Ishikawa (cell line): Measurements from ENCODE around the gene CASP2.

Source experiments
- CEBPB ChIP-seq: IDR thresholded peaks from 2 replicates; pipeline ENCODE4 v1.6.1; 2012
- CREB1 ChIP-seq: IDR thresholded peaks from 2 replicates; pipeline ENCODE4 v1.6.1; 2012; ENCODE audit warnings: low read depth
- EGR1 ChIP-seq: IDR thresholded peaks from 2 replicates; pipeline ENCODE4 v1.6.1; 2012
- EP300 ChIP-seq: IDR thresholded peaks from 2 replicates; pipeline ENCODE4 v1.6.1; 2012; ENCODE audit warnings: borderline replicate concordance
- FOXM1 ChIP-seq: IDR thresholded peaks from 2 replicates; pipeline ENCODE4 v1.6.1; 2012; ENCODE audit warnings: low read depth, borderline replicate concordance
- NFIC ChIP-seq: IDR thresholded peaks from 2 replicates; pipeline ENCODE4 v1.6.1; 2012
- RAD21 ChIP-seq: IDR thresholded peaks from 2 replicates; pipeline ENCODE4 v1.6.1; 2012; ENCODE audit warnings: low read depth
- TAF1 ChIP-seq: IDR thresholded peaks from 2 replicates; pipeline ENCODE4 v1.6.1; 2012; ENCODE audit warnings: low read depth, mild to moderate bottlenecking
- TCF12 ChIP-seq: IDR thresholded peaks from 2 replicates; pipeline ENCODE4 v1.6.1; 2012; ENCODE audit warnings: low read depth
- TEAD4 ChIP-seq: IDR thresholded peaks from 2 replicates; pipeline ENCODE4 v1.6.1; 2012
- YY1 ChIP-seq: IDR thresholded peaks from 2 replicates; pipeline ENCODE4 v1.6.1; 2012; ENCODE audit warnings: low read depth
- ZBTB7A ChIP-seq: IDR thresholded peaks from 2 replicates; pipeline ENCODE4 v1.6.1; 2012; ENCODE audit warnings: low read depth
- TF ChIP-seq, protein P1 (sequence below): IDR thresholded peaks from 2 replicates; pipeline ENCODE4 v1.6.1; 2012; ENCODE audit warnings: low read depth, mild to moderate bottlenecking
- TF ChIP-seq, protein P2 (sequence below): IDR thresholded peaks from 2 replicates; pipeline ENCODE4 v1.6.1; 2012

DNA sequence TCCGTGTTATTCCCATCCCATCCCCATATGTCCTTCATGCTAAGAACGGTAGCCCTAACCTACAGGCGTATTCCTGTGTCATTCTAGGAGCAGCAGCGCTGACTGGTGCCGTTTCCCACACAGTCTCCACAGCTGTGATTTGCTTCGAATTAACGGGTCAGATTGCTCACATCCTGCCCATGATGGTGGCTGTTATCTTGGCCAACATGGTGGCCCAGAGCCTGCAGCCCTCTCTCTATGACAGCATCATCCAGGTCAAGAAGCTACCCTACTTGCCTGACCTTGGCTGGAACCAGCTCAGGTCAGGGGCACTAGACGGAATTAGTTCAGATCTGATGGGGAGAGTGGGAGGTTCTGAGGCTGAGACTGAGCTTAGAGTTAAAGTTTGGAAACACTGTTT lies 53.7 kb downstream of the CASP2 start:
- TF ChIP-seq EP300 (no peak), TEAD4 (no peak), TAF1 (no peak), EGR1 (no peak), NFIC (no peak), RAD21 (no peak), ZBTB7A (no peak), TCF12 (no peak), YY1 (no peak), CEBPB (no peak), FOXM1 (no peak), CREB1 (no peak)
- TF ChIP-seq, protein P1, sequence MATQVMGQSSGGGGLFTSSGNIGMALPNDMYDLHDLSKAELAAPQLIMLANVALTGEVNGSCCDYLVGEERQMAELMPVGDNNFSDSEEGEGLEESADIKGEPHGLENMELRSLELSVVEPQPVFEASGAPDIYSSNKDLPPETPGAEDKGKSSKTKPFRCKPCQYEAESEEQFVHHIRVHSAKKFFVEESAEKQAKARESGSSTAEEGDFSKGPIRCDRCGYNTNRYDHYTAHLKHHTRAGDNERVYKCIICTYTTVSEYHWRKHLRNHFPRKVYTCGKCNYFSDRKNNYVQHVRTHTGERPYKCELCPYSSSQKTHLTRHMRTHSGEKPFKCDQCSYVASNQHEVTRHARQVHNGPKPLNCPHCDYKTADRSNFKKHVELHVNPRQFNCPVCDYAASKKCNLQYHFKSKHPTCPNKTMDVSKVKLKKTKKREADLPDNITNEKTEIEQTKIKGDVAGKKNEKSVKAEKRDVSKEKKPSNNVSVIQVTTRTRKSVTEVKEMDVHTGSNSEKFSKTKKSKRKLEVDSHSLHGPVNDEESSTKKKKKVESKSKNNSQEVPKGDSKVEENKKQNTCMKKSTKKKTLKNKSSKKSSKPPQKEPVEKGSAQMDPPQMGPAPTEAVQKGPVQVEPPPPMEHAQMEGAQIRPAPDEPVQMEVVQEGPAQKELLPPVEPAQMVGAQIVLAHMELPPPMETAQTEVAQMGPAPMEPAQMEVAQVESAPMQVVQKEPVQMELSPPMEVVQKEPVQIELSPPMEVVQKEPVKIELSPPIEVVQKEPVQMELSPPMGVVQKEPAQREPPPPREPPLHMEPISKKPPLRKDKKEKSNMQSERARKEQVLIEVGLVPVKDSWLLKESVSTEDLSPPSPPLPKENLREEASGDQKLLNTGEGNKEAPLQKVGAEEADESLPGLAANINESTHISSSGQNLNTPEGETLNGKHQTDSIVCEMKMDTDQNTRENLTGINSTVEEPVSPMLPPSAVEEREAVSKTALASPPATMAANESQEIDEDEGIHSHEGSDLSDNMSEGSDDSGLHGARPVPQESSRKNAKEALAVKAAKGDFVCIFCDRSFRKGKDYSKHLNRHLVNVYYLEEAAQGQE, result no peak
- TF ChIP-seq, protein P2, sequence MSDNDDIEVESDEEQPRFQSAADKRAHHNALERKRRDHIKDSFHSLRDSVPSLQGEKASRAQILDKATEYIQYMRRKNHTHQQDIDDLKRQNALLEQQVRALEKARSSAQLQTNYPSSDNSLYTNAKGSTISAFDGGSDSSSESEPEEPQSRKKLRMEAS, result no peak
